HG02870 (cell line): ENCODE results near the gene XAB2.
"Not testable (repeated sequence)": the region's sequence is repeated elsewhere in the genome, so short reads cannot be mapped to it uniquely, and the experiment has no call there.

Experiments used
- ATAC-seq: cut with Tn5 transposase; IDR thresholded peaks from one replicate; pipeline ENCODE4 v1.9.1; 2021; ENCODE audit warnings: mild to moderate bottlenecking, moderate library complexity; ENCODE audit not compliant: unreplicated experiment

Gene XAB2

DNA sequence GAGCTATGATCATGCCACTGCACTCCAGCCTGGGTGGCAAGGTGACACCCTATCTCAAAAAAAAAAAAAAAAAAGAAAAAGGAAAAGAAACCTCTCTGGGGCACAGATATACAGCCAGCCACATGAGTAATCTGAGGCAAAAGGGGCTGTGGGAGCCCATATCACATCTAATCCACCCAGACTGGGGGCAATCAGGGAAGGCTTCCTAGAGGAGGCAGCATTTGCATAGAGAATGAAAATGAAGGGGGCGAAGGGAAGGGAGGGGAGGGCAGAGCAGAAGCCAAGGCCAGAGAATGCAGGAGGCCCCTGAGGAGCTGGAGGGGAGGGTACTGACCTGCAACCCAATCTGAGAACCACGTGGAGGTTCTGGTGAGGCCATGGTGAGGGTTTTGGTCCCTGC, 20.8 kb upstream of the XAB2 start:
- no peak for ATAC-seq

GRCh38 chr19:7648265-7649014, 19.1 kb upstream of the XAB2 start:
- ATAC-seq = no peak

GRCh38 chr19:7647156-7647555, 17.8 kb upstream of the XAB2 start:
- no peak for ATAC-seq

DNA sequence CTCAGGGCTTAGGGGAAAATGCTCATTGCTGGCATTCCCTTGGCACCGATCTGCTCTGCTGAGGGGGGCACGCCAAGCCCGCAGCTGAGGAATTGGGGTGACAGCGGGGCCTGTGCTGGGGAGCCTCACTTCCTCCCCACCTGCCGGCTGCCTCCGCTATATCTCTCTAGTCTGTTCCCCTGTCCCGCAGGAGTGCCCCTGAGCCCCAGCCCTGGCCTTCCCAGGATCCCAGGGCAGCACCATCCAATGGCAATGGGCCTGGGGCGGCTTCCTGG, 17.0 kb upstream of the XAB2 start:
- no peak for ATAC-seq

GRCh38 chr19:7645656-7646425, 16.5 kb upstream of the XAB2 start:
- no peak for ATAC-seq

GRCh38 chr19:7645163-7645562, 15.8 kb upstream of the XAB2 start:
- ATAC-seq = no peak

DNA sequence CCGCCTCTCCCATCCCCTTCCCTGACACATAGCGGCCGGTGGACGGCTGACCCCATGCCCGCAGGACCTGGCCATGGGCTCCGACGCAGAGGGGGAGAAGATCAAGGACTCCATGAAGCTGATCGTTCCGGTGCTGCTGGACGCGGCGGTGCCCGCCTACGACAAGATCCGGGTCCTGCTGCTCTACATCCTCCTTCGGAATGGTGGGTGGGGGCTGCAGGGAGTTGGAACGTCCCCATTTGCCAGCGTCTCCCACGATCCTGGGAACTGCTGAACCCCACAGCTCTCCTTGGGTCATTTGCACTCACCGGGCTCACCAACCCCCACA, 15.2 kb upstream of the XAB2 start:
- ATAC-seq = no peak

DNA sequence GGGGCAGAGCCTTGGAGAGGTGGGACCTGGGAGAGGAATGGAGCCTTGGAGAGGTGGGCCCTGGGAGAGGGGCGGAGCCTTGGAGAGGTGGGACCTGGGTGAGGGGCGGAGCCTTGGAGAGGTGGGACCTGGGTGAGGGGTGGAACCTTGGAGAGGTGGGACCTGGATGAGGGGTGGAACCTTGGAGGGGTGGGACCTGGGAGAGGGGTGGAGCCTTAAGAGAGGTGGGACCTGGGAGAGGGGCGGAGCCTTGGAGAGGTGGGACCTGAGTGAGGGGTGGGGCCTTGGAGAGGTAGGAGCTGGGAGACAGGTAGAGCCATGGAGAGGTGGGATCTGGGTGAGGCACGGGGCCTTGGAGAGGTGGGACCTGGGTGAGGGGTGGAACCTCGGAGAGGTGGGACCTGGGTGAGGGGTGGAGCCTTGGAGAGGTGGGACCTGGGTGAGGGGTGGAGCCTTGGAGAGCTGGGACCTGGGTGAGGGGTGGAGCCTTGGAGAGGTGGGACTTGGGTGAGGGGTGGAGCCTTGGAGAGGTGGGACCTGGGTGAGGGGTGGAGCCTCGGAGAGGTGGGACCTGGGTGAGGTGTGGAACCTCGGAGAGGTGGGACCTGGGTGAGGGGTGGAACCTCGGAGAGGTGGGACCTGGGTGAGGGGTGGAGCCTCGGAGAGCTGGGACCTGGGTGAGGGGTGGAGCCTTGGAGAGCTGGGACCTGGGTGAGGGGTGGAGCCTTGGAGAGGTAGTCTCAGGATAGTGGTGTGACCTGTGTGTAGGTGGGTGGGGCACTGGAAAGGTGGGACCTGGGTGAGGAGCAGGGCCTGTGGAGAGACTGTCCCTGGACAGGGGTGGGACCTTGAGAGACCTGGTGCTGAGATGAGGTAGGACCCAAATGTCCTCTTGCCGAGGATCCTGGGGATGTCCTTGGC, 14.5 kb upstream of the XAB2 start:
- ATAC-seq = not testable (repeated sequence)

DNA sequence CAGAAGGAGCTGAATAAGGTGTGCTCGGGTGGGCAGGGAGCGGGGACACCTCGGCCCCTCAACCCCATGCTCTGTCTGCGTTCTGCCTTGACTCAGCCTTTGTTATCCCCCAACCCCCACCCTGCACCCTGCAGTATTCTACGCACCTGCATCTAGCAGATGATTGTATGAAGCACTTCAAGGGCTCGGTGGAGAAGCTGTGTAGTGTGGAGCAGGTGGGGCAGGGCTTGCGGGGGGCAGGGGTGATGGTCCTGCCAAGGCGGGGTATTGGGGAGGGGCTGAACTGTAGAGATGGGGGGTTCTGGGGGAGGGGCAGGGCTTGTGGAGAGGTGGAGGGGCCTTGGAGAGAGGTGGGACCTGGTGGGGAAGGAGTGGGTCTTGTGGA, 13.7 kb upstream of the XAB2 start:
- ATAC-seq = no peak

DNA sequence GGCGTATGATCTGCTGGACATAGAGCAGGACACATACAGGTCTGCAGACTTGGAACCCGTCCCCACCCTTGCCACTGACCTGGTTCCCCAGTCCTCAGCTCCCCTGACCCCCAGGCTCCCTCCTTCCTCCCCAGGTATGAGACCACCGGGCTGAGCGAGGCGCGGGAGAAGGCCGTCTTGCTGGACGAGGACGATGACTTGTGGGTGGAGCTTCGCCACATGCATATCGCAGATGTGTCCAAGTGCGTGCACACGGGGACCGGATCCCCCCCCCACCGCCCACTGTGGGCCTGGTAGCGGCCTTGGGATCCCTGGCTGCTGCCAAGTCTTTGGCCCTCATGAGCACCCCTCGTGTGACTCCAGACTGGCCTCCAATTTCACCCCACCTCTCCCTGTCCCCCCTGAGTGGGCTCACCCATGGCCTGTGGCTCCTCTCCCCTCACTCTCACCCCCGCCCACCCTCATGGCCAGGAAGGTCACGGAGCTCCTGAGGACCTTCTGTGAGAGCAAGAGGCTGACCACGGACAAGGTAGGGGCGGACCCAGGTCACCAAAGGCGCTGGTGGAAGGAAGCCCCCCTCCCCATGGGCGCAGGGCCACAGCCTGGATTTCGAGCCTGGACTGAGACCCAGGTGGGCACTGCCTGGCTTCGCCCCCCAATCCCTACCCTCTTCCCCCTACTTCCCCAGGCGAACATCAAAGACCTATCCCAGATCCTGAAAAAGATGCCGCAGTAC, 13.1 kb upstream of the XAB2 start:
- ATAC-seq = no peak

DNA sequence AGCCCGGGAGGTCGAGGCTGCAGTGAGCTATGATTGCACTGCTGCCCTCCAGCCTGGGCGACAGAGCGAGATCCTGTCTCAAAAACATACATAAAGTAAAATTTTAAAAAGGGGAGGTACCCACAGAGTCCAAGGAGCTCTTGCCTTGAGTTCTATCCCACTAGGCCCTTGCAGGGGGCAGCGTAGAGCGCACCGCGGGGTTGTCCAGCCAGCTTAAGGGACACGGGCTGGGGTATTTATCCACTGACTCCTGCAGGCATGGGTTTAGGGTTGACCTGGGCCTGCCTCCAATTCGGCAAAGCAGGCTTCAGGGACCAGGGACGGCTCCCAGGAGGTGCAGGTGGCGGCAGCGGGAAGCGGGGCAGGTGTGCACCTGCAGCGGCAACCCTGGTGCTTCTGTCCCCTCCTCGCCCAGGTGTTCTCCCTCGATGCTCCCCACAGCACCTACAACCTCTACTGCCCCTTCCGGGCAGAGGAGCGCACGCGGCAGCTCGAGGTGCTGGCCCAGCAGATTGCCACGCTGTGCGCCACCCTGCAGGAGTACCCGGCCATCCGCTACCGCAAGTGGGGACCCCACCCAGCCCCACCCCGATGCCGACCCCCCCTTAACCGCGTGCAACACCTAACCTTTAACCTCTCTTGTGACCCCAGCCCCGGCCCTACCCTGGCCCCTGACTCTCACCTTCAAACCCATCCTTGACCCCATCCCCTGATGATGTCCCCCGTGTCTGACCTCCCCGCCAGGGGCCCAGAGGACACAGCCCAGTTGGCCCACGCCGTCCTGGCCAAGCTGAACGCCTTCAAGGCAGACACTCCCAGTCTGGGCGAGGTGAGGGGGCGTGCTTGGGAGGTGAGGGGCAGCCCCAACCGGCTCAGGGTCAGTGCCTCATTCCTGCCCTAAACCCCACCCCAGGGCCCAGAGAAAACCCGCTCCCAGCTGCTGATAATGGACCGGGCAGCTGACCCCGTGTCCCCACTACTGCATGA, 12.2 kb upstream of the XAB2 start:
- ATAC-seq = no peak

DNA sequence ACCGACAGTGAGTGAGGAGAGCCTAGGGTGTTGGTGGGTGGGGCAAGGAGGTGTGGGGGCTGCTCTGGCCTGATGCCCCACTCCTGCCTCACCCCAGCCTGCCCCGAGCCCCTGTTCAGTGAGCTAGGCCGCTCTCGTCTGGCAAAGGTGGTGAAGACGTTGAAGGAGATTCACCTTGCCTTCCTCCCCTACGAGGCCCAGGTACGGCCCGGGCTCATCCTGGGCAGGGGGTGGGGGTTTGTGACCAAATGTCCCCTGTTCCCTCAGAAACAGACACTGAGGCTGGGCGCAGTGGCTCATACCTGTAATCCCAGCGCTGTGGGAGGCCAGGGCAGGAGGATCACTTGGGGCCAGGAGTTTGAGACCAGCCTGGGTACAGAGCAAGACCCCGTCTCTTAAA, 11.5 kb upstream of the XAB2 start:
- ATAC-seq = no peak

GRCh38 chr19:7639863-7640348, 10.6 kb upstream of the XAB2 start:
- no peak for ATAC-seq

GRCh38 chr19:7638802-7639465, 9.6 kb upstream of the XAB2 start:
- ATAC-seq = no peak

GRCh38 chr19:7637374-7638256, 8.3 kb upstream of the XAB2 start:
- ATAC-seq = no peak

- peak; percentile 51 for ATAC-seq
Measured at GRCh38 chr19:7636691-7637373, 7.5 kb upstream of the XAB2 start, which contains the start of gene STXBP2. Gene STXBP2 (plus strand): TSS chr19:7637110. CDS start chr19:7637150, 40 bp downstream.

GRCh38 chr19:7636317-7636690, 7.0 kb upstream of the XAB2 start:
- no peak for ATAC-seq

DNA sequence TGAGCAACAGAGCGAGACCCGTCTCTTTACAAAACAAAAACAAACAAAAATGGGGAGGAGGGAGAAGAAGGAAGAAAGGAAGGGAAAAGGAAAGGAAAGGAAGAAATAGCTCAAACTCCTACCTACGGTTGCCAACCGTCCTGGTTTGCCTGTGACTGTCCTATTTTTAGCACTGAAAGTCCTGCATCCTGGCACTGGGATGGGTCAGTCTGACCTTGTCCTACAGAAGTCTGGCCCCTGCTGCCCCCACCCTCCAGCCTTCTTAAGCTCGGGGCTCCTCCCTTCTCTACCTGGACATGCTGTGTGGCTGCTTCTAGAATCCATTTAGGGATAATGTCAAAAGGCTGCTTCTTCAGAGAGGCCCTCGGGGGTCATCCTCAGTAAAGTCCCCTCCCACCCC, 6.3 kb upstream of the XAB2 start:
- no peak for ATAC-seq
